H1 (cell line): ENCODE measurements around the gene VPS37D. TPM values are rescaled to one million over a fixed set of nuclear protein-coding genes. Genes with fewer than 3 reads are reported as not detected.

Experiments used
- CBX5 ChIP-seq: fragments of 300-800, 300-1000 bp; sonication (generic); IDR thresholded peaks from 2 replicates; pipeline ENCODE4 v1.7.1; 2016; ENCODE audit warnings: antibody characterized with exemption, low read length, low read depth
- CHD7 ChIP-seq: fragments of 300-600 bp; sonication (generic); IDR thresholded peaks from 2 replicates; pipeline ENCODE4 v1.7.1; 2012; ENCODE audit warnings: low read length, moderate library complexity, mild to moderate bottlenecking, inconsistent platforms; ENCODE audit not compliant: insufficient replicate concordance
- CTCF ChIP-seq, 3 experiments: IDR thresholded peaks; 1 replicate in 2 of 3; 2 replicates in 1 of 3; pipeline versions ENCODE4 v1.5.1 to v1.6.1; 2011; ENCODE audit warnings: low read length in 3 of 3, mild to moderate bottlenecking in 3 of 3, inconsistent platforms in 2 of 3, low read depth in 1 of 3, moderate library complexity in 1 of 3; ENCODE audit not compliant: insufficient read depth in 1 of 3; ENCODE audit errors: control extremely low read depth in 1 of 3
- EGR1 ChIP-seq: IDR thresholded peaks from 2 replicates; pipeline ENCODE4 v1.6.1; 2011; ENCODE audit warnings: low read depth, low read length, borderline replicate concordance
- FOSL1 ChIP-seq: IDR thresholded peaks from 2 replicates; pipeline ENCODE4 v1.6.1; 2011; ENCODE audit warnings: mild to moderate bottlenecking, low read depth, low read length, moderate library complexity; ENCODE audit not compliant: insufficient read depth
- SIN3A ChIP-seq, 2 experiments: IDR thresholded peaks in 1 of 2; conservative IDR thresholded peaks in 1 of 2; 2 replicates each; pipeline ENCODE4 v1.6.1; 2011 to 2012; ENCODE audit warnings: low read length in 2 of 2, improper control_type of control experiment in 1 of 2, low read depth in 1 of 2, mild to moderate bottlenecking in 1 of 2
- SP2 ChIP-seq: IDR thresholded peaks from 2 replicates; pipeline ENCODE4 v1.6.1; 2012; ENCODE audit warnings: mild to moderate bottlenecking, low read length, inconsistent platforms
- polyA plus RNA-seq, 7 experiments: library from polyadenylated mRNA; depleted of rRNA in 3 of 7; stranded (reverse) in 5 of 7; unstranded in 2 of 7; fragments of >200 nt in 5 of 7; fragments of 200-250 nt in 2 of 7; gene quantifications; 1 replicate in 5 of 7; 2 replicates in 1 of 7; 4 replicates in 1 of 7; pipeline versions ENCODE4 v1.2.1 to v1.2.3, GENCODE V29; 2011 to 2013; ENCODE audit warnings: missing spikeins in 2 of 7, mixed read lengths in 2 of 7
- total RNA-seq: library from RNA; stranded (reverse); fragmentation: NEBNext Ultra II Directional; extraction: Animal tissue kit (Norgen Biotek cat#: 25700); gene quantifications from 2 replicates; pipeline ENCODE4 v1.2.1, GENCODE V29; 2021

VPS37D gene
- total and polyA plus RNA-seq, 2 of the 8 experiments (the other 6 are each of a cell fraction or from before 2014, with no cell fraction given) = 3.4 to 5.0 TPM

- TF ChIP-seq CHD7 (no peak), EGR1 (no peak), CTCF (IDR thresholded peaks at IDR 0.05; ENCODE audit: control extremely low read depth in 1 of 3, insufficient read depth in 1 of 3, low read depth in 1 of 3, low read length in 3 of 3) (no peak; a peak in 1 of 4 replicates), CBX5 (no peak), SIN3A (conservative IDR thresholded peaks at IDR 0.05 in 1 of 2, IDR thresholded peaks at IDR 0.05 in 1 of 2; ENCODE audit: low read depth in 1 of 2, low read length in 2 of 2) (peak in 1 of 2 experiments; percentile 79), FOSL1 (no peak), SP2 (peak; percentile 7; the same call in 1 of the 2 replicates)
Observed at GRCh38 chr7:73683056-73683787, 15.6 kb downstream of the VPS37D start, which contains the start of the genes BUD23 and DNAJC30 (continued).
